Measurements from ENCODE around the gene SYNJ2.
"Not testable (repeated sequence)": the region's sequence is repeated elsewhere in the genome, so short reads cannot be mapped to it uniquely, and the experiment has no call there.

The SYNJ2 gene

GRCh38 chr6:157942351-157942750, 39.3 kb upstream of the SYNJ2 start:
- H3K4me3 ChIP-seq (ENCODE audit: low read length), result no peak overlapping the region
- no peak for DNase-seq (ENCODE audit: low read depth)
- TF ChIP-seq CTCF (IDR thresholded peaks at IDR 0.05; ENCODE audit: insufficient read depth, low read depth, low read length, missing control alignments), result no peak

- H3K4me3 ChIP-seq (ENCODE audit: low read length), result no peak overlapping the region
- no peak for TF ChIP-seq CTCF (IDR thresholded peaks at IDR 0.05; ENCODE audit: insufficient read depth, low read depth, low read length, missing control alignments)
- no peak for DNase-seq (ENCODE audit: low read depth)
Measured at GRCh38 chr6:157943249-157943963, 38.3 kb upstream of the SYNJ2 start.

- TF ChIP-seq CTCF (IDR thresholded peaks at IDR 0.05; ENCODE audit: insufficient read depth, low read depth, low read length, missing control alignments), result no peak
- H3K4me3 ChIP-seq (ENCODE audit: low read length), result no peak overlapping the region
- DNase-seq (ENCODE audit: low read depth), result no peak
Measured at GRCh38 chr6:157943964-157944283, 37.7 kb upstream of the SYNJ2 start.

GRCh38 chr6:157944983-157945931, 36.4 kb upstream of the SYNJ2 start:
- TF ChIP-seq CTCF (IDR thresholded peaks at IDR 0.05; ENCODE audit: insufficient read depth, low read depth, low read length, missing control alignments), result no peak
- DNase-seq (ENCODE audit: low read depth), result no peak
- H3K4me3 ChIP-seq (ENCODE audit: low read length), result no peak overlapping the region

GRCh38 chr6:157946053-157946617, 35.5 kb upstream of the SYNJ2 start:
- H3K4me3 ChIP-seq (ENCODE audit: low read length), result no peak overlapping the region
- DNase-seq (ENCODE audit: low read depth), result no peak
- TF ChIP-seq CTCF (IDR thresholded peaks at IDR 0.05; ENCODE audit: insufficient read depth, low read depth, low read length, missing control alignments), result no peak

GRCh38 chr6:157946865-157947532, 34.7 kb upstream of the SYNJ2 start:
- TF ChIP-seq CTCF (IDR thresholded peaks at IDR 0.05; ENCODE audit: insufficient read depth, low read depth, low read length, missing control alignments), result peak; percentile 47
- H3K4me3 ChIP-seq (ENCODE audit: low read length), result no peak overlapping the region
- DNase-seq (ENCODE audit: low read depth), result no peak

- not testable (repeated sequence) for DNase-seq (ENCODE audit: low read depth); H3K4me3 ChIP-seq (ENCODE audit: low read length)
Measured at GRCh38 chr6:157950899-157951298, 30.8 kb upstream of the SYNJ2 start.
